A549 (cell line): ENCODE measurements around the gene CD209. TPM values are rescaled to one million over a fixed set of nuclear protein-coding genes. Genes with fewer than 3 reads are reported as not detected.
"Not testable (repeated sequence)": the region's sequence is repeated elsewhere in the genome, so short reads cannot be mapped to it uniquely, and the experiment has no call there.

Experiments
- ATAC-seq, 2 experiments: fragments of 200-7000 bp in 1 of 2; fragments of >200 bp in 1 of 2; cut with Nextera tagmentation in 1 of 2; cut with Tn5 transposase in 1 of 2; 3 replicates each; pipeline versions ENCODE4 v1.8.0 to v1.9.1; 2018 to 2020; ENCODE audit warnings: mild to moderate bottlenecking in 1 of 2, moderate library complexity in 1 of 2
- CTCF ChIA-PET: fragments of 300-600 bp; sonication (Branson Sonifier 250); formaldehyde crosslinking; extraction: SDS; loops from one replicate; lab custom pipeline; 2021; ENCODE audit warnings: antibody characterized with exemption, inconsistent platforms; lab: Yijun Ruan, JAX
- POLR2A ChIA-PET: fragments of 350-600 bp; formaldehyde crosslinking; extraction: SDS; loops from one replicate; lab custom pipeline; 2021; ENCODE audit warnings: antibody characterized with exemption, inconsistent platforms; lab: Yijun Ruan, JAX
- DNase-seq, 2 experiments: peaks; one replicate each; pipeline versions ENCODE4 v3.0.0 to v3.0.0-alpha.2; 2011 to 2016; ENCODE audit warnings: low read depth in 1 of 2, low spot score in 1 of 2
- FAIRE-seq: peaks from 2 replicates; lab custom pipeline; 2011; peaks lifted over from hg19 to GRCh38; lab: Jason Lieb, UNC
- H3K27ac ChIP-seq, 2 experiments: fragments of >200 bp; sonication (Bioruptor Twin); formaldehyde crosslinking; 3 replicates each; pipeline ENCODE4 v1.5.1; 2016 to 2017
- H3K4me1 ChIP-seq: fragments of >200 bp; sonication (Bioruptor Twin); formaldehyde crosslinking; 3 replicates; pipeline ENCODE4 v1.6.1; 2016
- H3K4me2 ChIP-seq: fragments of >200 bp; sonication (Bioruptor Twin); formaldehyde crosslinking; 3 replicates; pipeline ENCODE4 v1.6.1; 2016
- H3K4me3 ChIP-seq: fragments of >200 bp; sonication (Bioruptor Twin); formaldehyde crosslinking; 3 replicates; pipeline ENCODE4 v1.5.1; 2016
- H3K9me3 ChIP-seq: fragments of >200 bp; sonication (Bioruptor Twin); formaldehyde crosslinking; 3 replicates; pipeline ENCODE4 v1.6.1; 2016
- CBX8 ChIP-seq: fragments of 200-600 bp; sonication (generic); IDR thresholded peaks from 2 replicates; pipeline ENCODE4 v1.6.1; 2016
- CHD4 ChIP-seq: fragments of 200-600 bp; sonication (generic); IDR thresholded peaks from 2 replicates; pipeline ENCODE4 v1.6.1; 2016; ENCODE audit warnings: antibody characterized with exemption, mild to moderate bottlenecking, borderline replicate concordance
- EHMT2 ChIP-seq: fragments of 200-600 bp; sonication (generic); IDR thresholded peaks from 2 replicates; pipeline ENCODE4 v1.6.1; 2016; ENCODE audit warnings: antibody characterized with exemption, low read depth, mild to moderate bottlenecking, moderate library complexity
- ELK1 ChIP-seq: fragments of 150-350 bp; IDR thresholded peaks from 2 replicates; pipeline ENCODE4 v1.6.1; 2014; ENCODE audit warnings: low read depth, mild to moderate bottlenecking, low read length
- EP300 ChIP-seq, 2 experiments: fragments of >200 bp; sonication (Bioruptor Twin); formaldehyde crosslinking; IDR thresholded peaks; 2 replicates in 1 of 2; 3 replicates in 1 of 2; pipeline ENCODE4 v1.6.1; 2016 to 2017
- FOSL2 ChIP-seq, 2 experiments: fragments of 450-650 bp in 1 of 2; fragments of >200 bp in 1 of 2; sonication (Bioruptor Twin) in 1 of 2; formaldehyde crosslinking; IDR thresholded peaks; 2 replicates each; pipeline versions ENCODE4 v1.5.0 to v1.6.1; 2016 to 2020; ENCODE audit warnings: mild to moderate bottlenecking in 1 of 2, moderate library complexity in 1 of 2
- JUNB ChIP-seq: fragments of >200 bp; sonication (Bioruptor Twin); formaldehyde crosslinking; IDR thresholded peaks from 2 replicates; pipeline ENCODE4 v1.6.1; 2016
- NPAS2 ChIP-seq: fragments of 250-450 bp; sonication (Bioruptor Pico); IDR thresholded peaks from 2 replicates; pipeline ENCODE4 v1.8.0; 2022; ENCODE audit warnings: mild to moderate bottlenecking, moderate library complexity, borderline replicate concordance
- PBX3 ChIP-seq: IDR thresholded peaks from 2 replicates; pipeline ENCODE4 v1.6.1; 2012
- POLR2A ChIP-seq: IDR thresholded peaks from 2 replicates; pipeline ENCODE4 v1.6.1; 2012; ENCODE audit warnings: mild to moderate bottlenecking, low read length
- POLR2AphosphoS2 ChIP-seq: conservative IDR thresholded peaks from 2 replicates; pipeline ENCODE4 v1.6.1; 2012; ENCODE audit warnings: low read length, improper control_type of control experiment, inconsistent platforms
- RNF2 ChIP-seq: fragments of 200-600 bp; sonication (generic); IDR thresholded peaks from 2 replicates; pipeline ENCODE4 v1.6.1; 2016; ENCODE audit warnings: low read depth, mild to moderate bottlenecking, antibody characterized with exemption, moderate library complexity, borderline replicate concordance
- SREBF2 ChIP-seq: fragments of 450-650 bp; IDR thresholded peaks from 2 replicates; pipeline ENCODE4 v1.6.1; 2014; ENCODE audit warnings: mild to moderate bottlenecking, moderate library complexity
- TFCP2L1 ChIP-seq: fragments of 250-450 bp; sonication (Bioruptor Pico); IDR thresholded peaks from 2 replicates; pipeline ENCODE4 v1.5.0; 2021; ENCODE audit warnings: mild to moderate bottlenecking
- ZFP36 ChIP-seq: fragments of 450-650 bp; IDR thresholded peaks from 2 replicates; pipeline ENCODE4 v1.6.1; 2014; ENCODE audit warnings: borderline replicate concordance; ENCODE audit not compliant: partially characterized antibody
- WGBS: methylation state at CpG from one replicate; pipeline ENCODE4 v1.1.6; 2017; ENCODE audit errors: missing lambda C conversion rate; 5-methylcytosine and 5-hydroxymethylcytosine counted together
- polyA plus RNA-seq, 4 experiments: library from polyadenylated mRNA; depleted of rRNA in 3 of 4; stranded (reverse); fragments of >200 nt; fragmentation: RNase III in 1 of 4; extraction: RNeasy Plus Mini Kit Qiagen cat#74134 plus additional on column Dnase treatment in 1 of 4; gene quantifications; 2 replicates in 3 of 4; 3 replicates in 1 of 4; pipeline ENCODE4 v1.2.3, GENCODE V29; 2011 to 2017
- TF ChIP-seq, protein P1 (sequence below): fragments of >200 bp; sonication (Bioruptor Twin); formaldehyde crosslinking; IDR thresholded peaks from 3 replicates; pipeline ENCODE4 v1.5.1; 2016
- TF ChIP-seq, protein P2 (sequence below): fragments of 200-600 bp; sonication (generic); IDR thresholded peaks from 2 replicates; pipeline ENCODE4 v1.6.1; 2016; ENCODE audit warnings: antibody characterized with exemption, mild to moderate bottlenecking, moderate library complexity
- TF ChIP-seq, protein P3 (sequence below): IDR thresholded peaks from 2 replicates; pipeline ENCODE4 v1.6.1; 2012

Gene CD209
- polyA plus RNA-seq, 2 of the 4 experiments (the other 2 are of a cell fraction): not detected

DNA sequence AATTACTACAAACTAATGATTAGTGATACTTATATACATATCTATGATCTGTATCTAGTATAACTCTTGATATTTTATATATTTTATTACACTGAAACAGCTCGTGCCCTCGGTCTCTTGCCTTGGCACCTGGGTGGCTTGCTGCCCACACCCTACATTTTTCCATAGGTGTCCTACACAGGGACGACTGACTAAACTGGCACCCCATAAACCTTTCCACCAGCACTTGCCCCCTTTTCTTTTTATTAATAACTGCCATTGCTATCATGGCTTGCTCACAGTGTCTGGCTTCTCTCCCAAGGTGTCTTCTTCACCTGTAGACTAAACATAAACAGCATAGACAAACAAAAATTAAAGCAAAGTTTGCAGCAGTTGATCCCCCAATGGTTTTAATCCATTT lies 46.2 kb upstream of the CD209 start:
- no peak for ATAC-seq
- no peak for DNase-seq
- no peak for TF ChIP-seq ELK1
- TF ChIP-seq, protein P1, sequence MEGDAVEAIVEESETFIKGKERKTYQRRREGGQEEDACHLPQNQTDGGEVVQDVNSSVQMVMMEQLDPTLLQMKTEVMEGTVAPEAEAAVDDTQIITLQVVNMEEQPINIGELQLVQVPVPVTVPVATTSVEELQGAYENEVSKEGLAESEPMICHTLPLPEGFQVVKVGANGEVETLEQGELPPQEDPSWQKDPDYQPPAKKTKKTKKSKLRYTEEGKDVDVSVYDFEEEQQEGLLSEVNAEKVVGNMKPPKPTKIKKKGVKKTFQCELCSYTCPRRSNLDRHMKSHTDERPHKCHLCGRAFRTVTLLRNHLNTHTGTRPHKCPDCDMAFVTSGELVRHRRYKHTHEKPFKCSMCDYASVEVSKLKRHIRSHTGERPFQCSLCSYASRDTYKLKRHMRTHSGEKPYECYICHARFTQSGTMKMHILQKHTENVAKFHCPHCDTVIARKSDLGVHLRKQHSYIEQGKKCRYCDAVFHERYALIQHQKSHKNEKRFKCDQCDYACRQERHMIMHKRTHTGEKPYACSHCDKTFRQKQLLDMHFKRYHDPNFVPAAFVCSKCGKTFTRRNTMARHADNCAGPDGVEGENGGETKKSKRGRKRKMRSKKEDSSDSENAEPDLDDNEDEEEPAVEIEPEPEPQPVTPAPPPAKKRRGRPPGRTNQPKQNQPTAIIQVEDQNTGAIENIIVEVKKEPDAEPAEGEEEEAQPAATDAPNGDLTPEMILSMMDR: no peak
- TF ChIP-seq SREBF2: no peak
- no peak for TF ChIP-seq EP300 (IDR thresholded peaks at IDR 0.05)
- TF ChIP-seq TFCP2L1 (CRISPR knock-in tag): no peak
- no peak for TF ChIP-seq PBX3
- TF ChIP-seq EHMT2: no peak
- no peak for TF ChIP-seq POLR2A
- no peak for TF ChIP-seq FOSL2 (IDR thresholded peaks at IDR 0.05)
- no peak for TF ChIP-seq FOSL2 (CRISPR knock-in tag; IDR thresholded peaks at IDR 0.05)
- no peak for TF ChIP-seq CBX8
- TF ChIP-seq JUNB: no peak
- TF ChIP-seq CHD4: no peak
- TF ChIP-seq, protein P2, sequence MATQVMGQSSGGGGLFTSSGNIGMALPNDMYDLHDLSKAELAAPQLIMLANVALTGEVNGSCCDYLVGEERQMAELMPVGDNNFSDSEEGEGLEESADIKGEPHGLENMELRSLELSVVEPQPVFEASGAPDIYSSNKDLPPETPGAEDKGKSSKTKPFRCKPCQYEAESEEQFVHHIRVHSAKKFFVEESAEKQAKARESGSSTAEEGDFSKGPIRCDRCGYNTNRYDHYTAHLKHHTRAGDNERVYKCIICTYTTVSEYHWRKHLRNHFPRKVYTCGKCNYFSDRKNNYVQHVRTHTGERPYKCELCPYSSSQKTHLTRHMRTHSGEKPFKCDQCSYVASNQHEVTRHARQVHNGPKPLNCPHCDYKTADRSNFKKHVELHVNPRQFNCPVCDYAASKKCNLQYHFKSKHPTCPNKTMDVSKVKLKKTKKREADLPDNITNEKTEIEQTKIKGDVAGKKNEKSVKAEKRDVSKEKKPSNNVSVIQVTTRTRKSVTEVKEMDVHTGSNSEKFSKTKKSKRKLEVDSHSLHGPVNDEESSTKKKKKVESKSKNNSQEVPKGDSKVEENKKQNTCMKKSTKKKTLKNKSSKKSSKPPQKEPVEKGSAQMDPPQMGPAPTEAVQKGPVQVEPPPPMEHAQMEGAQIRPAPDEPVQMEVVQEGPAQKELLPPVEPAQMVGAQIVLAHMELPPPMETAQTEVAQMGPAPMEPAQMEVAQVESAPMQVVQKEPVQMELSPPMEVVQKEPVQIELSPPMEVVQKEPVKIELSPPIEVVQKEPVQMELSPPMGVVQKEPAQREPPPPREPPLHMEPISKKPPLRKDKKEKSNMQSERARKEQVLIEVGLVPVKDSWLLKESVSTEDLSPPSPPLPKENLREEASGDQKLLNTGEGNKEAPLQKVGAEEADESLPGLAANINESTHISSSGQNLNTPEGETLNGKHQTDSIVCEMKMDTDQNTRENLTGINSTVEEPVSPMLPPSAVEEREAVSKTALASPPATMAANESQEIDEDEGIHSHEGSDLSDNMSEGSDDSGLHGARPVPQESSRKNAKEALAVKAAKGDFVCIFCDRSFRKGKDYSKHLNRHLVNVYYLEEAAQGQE: no peak
- no peak for TF ChIP-seq ZFP36
- TF ChIP-seq POLR2AphosphoS2: no peak
- TF ChIP-seq, protein P3, sequence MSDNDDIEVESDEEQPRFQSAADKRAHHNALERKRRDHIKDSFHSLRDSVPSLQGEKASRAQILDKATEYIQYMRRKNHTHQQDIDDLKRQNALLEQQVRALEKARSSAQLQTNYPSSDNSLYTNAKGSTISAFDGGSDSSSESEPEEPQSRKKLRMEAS: no peak
- no peak for TF ChIP-seq RNF2
- no peak for TF ChIP-seq NPAS2
- Histone ChIP-seq H3K4me2 (no peak overlapping the region), H3K27ac (no peak overlapping the region), H3K4me3 (no peak overlapping the region), H3K4me1 (no peaks in the 10 kb centered on the region), H3K9me3 (no peaks in the 10 kb centered on the region)
- POLR2A ChIA-PET: no interaction called here
- CTCF ChIA-PET: interaction anchor here (1.2 kb wide), 1 partner anchor 225 kb away, joined by 5 read pairs; no protein-coding TSS in a partner anchor
- 35% methylated on average over 3 of the region's 3 CpGs for WGBS
- no peak for FAIRE-seq

DNA sequence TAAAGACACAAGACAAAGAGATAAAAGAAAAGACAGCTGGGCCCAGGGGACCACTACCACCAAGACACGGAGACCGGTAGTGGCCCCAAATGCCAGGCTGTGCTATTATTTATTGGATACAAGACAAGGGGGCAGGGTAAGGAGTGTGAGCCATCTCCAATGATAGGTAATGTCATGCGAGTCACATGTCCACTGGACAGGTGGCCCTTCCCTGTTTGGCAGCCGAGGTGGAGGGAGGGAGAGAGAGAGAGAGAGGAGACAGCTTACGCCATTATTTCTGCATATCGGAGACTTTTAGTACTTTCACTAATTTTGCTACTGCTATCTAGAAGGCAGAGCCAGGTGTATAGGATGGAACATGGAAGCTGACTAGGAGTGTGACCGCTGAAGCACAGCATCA lies 45.4 kb upstream of the CD209 start:
- 65% methylated on average over 7 of the region's 7 CpGs for WGBS
- ATAC-seq, H3K4me1 ChIP-seq, H3K27ac ChIP-seq, H3K4me2 ChIP-seq, POLR2A ChIA-PET, H3K9me3 ChIP-seq, FAIRE-seq, H3K4me3 ChIP-seq, DNase-seq: not testable (repeated sequence)
- CTCF ChIA-PET: interaction anchor here (1.0 to 1.3 kb wide), 2 partner anchors 140 to 224 kb away, joined by 3 to 4 read pairs; no protein-coding TSS in a partner anchor
